ENCODE measurements around the gene HMGCLL1.

GRCh38 chr6:55474382-55474781 is 104.6 kb downstream of the HMGCLL1 start:
- TF ChIP-seq, protein P1, sequence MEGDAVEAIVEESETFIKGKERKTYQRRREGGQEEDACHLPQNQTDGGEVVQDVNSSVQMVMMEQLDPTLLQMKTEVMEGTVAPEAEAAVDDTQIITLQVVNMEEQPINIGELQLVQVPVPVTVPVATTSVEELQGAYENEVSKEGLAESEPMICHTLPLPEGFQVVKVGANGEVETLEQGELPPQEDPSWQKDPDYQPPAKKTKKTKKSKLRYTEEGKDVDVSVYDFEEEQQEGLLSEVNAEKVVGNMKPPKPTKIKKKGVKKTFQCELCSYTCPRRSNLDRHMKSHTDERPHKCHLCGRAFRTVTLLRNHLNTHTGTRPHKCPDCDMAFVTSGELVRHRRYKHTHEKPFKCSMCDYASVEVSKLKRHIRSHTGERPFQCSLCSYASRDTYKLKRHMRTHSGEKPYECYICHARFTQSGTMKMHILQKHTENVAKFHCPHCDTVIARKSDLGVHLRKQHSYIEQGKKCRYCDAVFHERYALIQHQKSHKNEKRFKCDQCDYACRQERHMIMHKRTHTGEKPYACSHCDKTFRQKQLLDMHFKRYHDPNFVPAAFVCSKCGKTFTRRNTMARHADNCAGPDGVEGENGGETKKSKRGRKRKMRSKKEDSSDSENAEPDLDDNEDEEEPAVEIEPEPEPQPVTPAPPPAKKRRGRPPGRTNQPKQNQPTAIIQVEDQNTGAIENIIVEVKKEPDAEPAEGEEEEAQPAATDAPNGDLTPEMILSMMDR (IDR thresholded peaks at IDR 0.05) = no peak
- no peak for TF ChIP-seq POLR2A (IDR thresholded peaks at IDR 0.05)

All from vagina (tissue), 2 donors.